Measurements from ENCODE around the gene GRK6.
A peak's percentile ranks its signal among the peaks of the same experiment; 100 is the strongest.

Gene GRK6

GRCh38 chr5:177468685-177469628 lies 42.5 kb downstream of the GRK6 start:
- DNase-seq: no peak
- no peak overlapping the region for H3K4me3 Mint-ChIP-seq
- H3K36me3 Mint-ChIP-seq (ENCODE audit: low read depth): peaks cover 51% of the 10 kb centered on the region
- peaks cover 2% of the 10 kb centered on the region for H3K27me3 Mint-ChIP-seq
- peaks cover 19% of the 10 kb centered on the region for H3K4me1 Mint-ChIP-seq (ENCODE audit: low read depth)
- H3K9me3 Mint-ChIP-seq: no peaks in the 10 kb centered on the region
- H3K27ac Mint-ChIP-seq: no peak overlapping the region

GRCh38 chr5:177469750-177470525 lies 43.5 kb downstream of the GRK6 start:
- Mint-ChIP-seq H3K27me3 (peaks cover 5% of the 10 kb centered on the region), H3K36me3 (ENCODE audit: low read depth) (peaks cover 51% of the 10 kb centered on the region), H3K27ac (no peak overlapping the region), H3K4me3 (no peak overlapping the region), H3K9me3 (no peaks in the 10 kb centered on the region), H3K4me1 (ENCODE audit: low read depth) (peaks cover 27% of the 10 kb centered on the region)
- DNase-seq: no peak

GRCh38 chr5:177470759-177471536 lies 44.5 kb downstream of the GRK6 start:
- Mint-ChIP-seq H3K36me3 (ENCODE audit: low read depth) (peaks cover 41% of the 10 kb centered on the region), H3K4me3 (peak overlapping the region; percentile 78), H3K27ac (peak overlapping the region; percentile 84), H3K4me1 (ENCODE audit: low read depth) (peaks cover 37% of the 10 kb centered on the region), H3K9me3 (no peaks in the 10 kb centered on the region), H3K27me3 (peaks cover 5% of the 10 kb centered on the region)
- no peak for DNase-seq

- Mint-ChIP-seq H3K27ac (peak overlapping the region; percentile 84), H3K36me3 (ENCODE audit: low read depth) (peaks cover 33% of the 10 kb centered on the region), H3K4me3 (peak overlapping the region; percentile 78), H3K9me3 (no peaks in the 10 kb centered on the region), H3K27me3 (peaks cover 5% of the 10 kb centered on the region), H3K4me1 (ENCODE audit: low read depth) (peaks cover 45% of the 10 kb centered on the region)
- DNase-seq: no peak
These were observed 45.3 kb downstream of the GRK6 start for GRCh38 chr5:177471610-177472356.

- peaks cover 5% of the 10 kb centered on the region for H3K27me3 Mint-ChIP-seq
- peak overlapping the region; percentile 78 for H3K4me3 Mint-ChIP-seq
- peak; percentile 80 for DNase-seq
- H3K4me1 Mint-ChIP-seq (ENCODE audit: low read depth): peaks cover 48% of the 10 kb centered on the region
- peaks cover 25% of the 10 kb centered on the region for H3K36me3 Mint-ChIP-seq (ENCODE audit: low read depth)
- no peaks in the 10 kb centered on the region for H3K9me3 Mint-ChIP-seq
- peak overlapping the region; percentile 82 for H3K27ac Mint-ChIP-seq
These were observed 46.3 kb downstream of the GRK6 start for GRCh38 chr5:177472460-177473442.

- Mint-ChIP-seq H3K4me3 (peak within 1 kb of the TSS; percentile 78), H3K36me3 (ENCODE audit: low read depth) (peaks cover 20% of the 10 kb centered on the region), H3K9me3 (no peaks in the 10 kb centered on the region), H3K4me1 (ENCODE audit: low read depth) (peaks cover 54% of the 10 kb centered on the region), H3K27ac (peak within 1 kb of the TSS; percentile 82), H3K27me3 (peaks cover 5% of the 10 kb centered on the region)
- DNase-seq: no peak
These were observed 47.0 kb downstream of the GRK6 start, which contains the start of gene DBN1 for GRCh38 chr5:177473443-177474001. TSS of gene DBN1 (minus strand) at chr5:177473634. CDS start at chr5:177473521, 113 bp downstream.

GRCh38 chr5:177474002-177474476 lies 47.6 kb downstream of the GRK6 start:
- H3K27ac Mint-ChIP-seq: peak overlapping the region; percentile 50
- H3K9me3 Mint-ChIP-seq: no peaks in the 10 kb centered on the region
- peaks cover 5% of the 10 kb centered on the region for H3K27me3 Mint-ChIP-seq
- H3K4me3 Mint-ChIP-seq: peak overlapping the region; percentile 72
- H3K36me3 Mint-ChIP-seq (ENCODE audit: low read depth): peaks cover 20% of the 10 kb centered on the region
- DNase-seq: no peak
- H3K4me1 Mint-ChIP-seq (ENCODE audit: low read depth): peaks cover 60% of the 10 kb centered on the region

GRCh38 chr5:177474846-177475562 lies 48.5 kb downstream of the GRK6 start:
- Mint-ChIP-seq H3K27ac (peak overlapping the region; percentile 62), H3K36me3 (ENCODE audit: low read depth) (peaks cover 16% of the 10 kb centered on the region), H3K4me3 (peak overlapping the region; percentile 72), H3K4me1 (ENCODE audit: low read depth) (peaks cover 69% of the 10 kb centered on the region), H3K27me3 (peaks cover 5% of the 10 kb centered on the region), H3K9me3 (no peaks in the 10 kb centered on the region)
- DNase-seq: no peak

GRCh38 chr5:177475563-177476427 lies 49.3 kb downstream of the GRK6 start:
- no peak for DNase-seq
- H3K36me3 Mint-ChIP-seq (ENCODE audit: low read depth): peaks cover 10% of the 10 kb centered on the region
- H3K4me1 Mint-ChIP-seq (ENCODE audit: low read depth): peaks cover 66% of the 10 kb centered on the region
- peaks cover 5% of the 10 kb centered on the region for H3K27me3 Mint-ChIP-seq
- H3K27ac Mint-ChIP-seq: peak overlapping the region; percentile 62
- no peaks in the 10 kb centered on the region for H3K9me3 Mint-ChIP-seq
- peak overlapping the region; percentile 5 for H3K4me3 Mint-ChIP-seq

GRCh38 chr5:177476531-177477233 lies 50.2 kb downstream of the GRK6 start:
- Mint-ChIP-seq H3K27me3 (peaks cover 5% of the 10 kb centered on the region), H3K9me3 (no peaks in the 10 kb centered on the region), H3K4me1 (ENCODE audit: low read depth) (peaks cover 59% of the 10 kb centered on the region), H3K4me3 (no peak overlapping the region), H3K36me3 (ENCODE audit: low read depth) (peaks cover 8% of the 10 kb centered on the region), H3K27ac (peak overlapping the region; percentile 57)
- DNase-seq: no peak

Measured in activated T-cell treated with anti-CD3 and anti-CD28 coated beads, Interleukin-2, amount 50 U/mL, for 24 hours (primary cell).